Liver (tissue), 9 donors: ENCODE data around the gene JMJD6. TPM values are rescaled to one million over a fixed set of nuclear protein-coding genes. Genes with fewer than 3 reads are reported as not detected.

Experiments used
- DNase-seq: peaks from one replicate; pipeline ENCODE4 v3.0.0-alpha.2; 2017; ENCODE audit warnings: low spot score
- H3K27ac ChIP-seq, 2 donors: one replicate each; pipeline ENCODE4 v1.7.0; 2013; ENCODE audit warnings: inconsistent platforms in 2 of 2, low read length in 2 of 2, control low read depth in 1 of 2, low read depth in 1 of 2, mild to moderate bottlenecking in 1 of 2
- H3K27me3 ChIP-seq, 4 donors: one replicate each; pipeline versions ENCODE4 v1.6.1 to v1.7.0; 2013; ENCODE audit warnings: low read length in 3 of 4, inconsistent platforms in 1 of 4, mild to moderate bottlenecking in 1 of 4, moderate library complexity in 1 of 4; ENCODE audit not compliant: control insufficient read depth in 4 of 4, insufficient read depth in 4 of 4
- H3K36me3 ChIP-seq, 4 donors: one replicate each; pipeline versions ENCODE4 v1.6.1 to v1.7.0; 2013; ENCODE audit warnings: low read length in 3 of 4, mild to moderate bottlenecking in 3 of 4, low read depth in 1 of 4, moderate library complexity in 1 of 4; ENCODE audit not compliant: control insufficient read depth in 4 of 4, insufficient read depth in 3 of 4
- H3K4me1 ChIP-seq, 4 donors: one replicate each; pipeline versions ENCODE4 v1.6.1 to v1.7.0; 2013; ENCODE audit warnings: low read length in 3 of 4, mild to moderate bottlenecking in 3 of 4, moderate library complexity in 1 of 4; ENCODE audit not compliant: control insufficient read depth in 4 of 4, insufficient read depth in 4 of 4
- H3K4me3 ChIP-seq, 3 donors: one replicate each; pipeline versions ENCODE4 v1.6.1 to v1.7.0; 2013; ENCODE audit warnings: low read length in 3 of 3, control low read depth in 1 of 3, low read depth in 1 of 3, mild to moderate bottlenecking in 1 of 3
- H3K9ac ChIP-seq, 2 donors: one replicate each; pipeline ENCODE4 v1.7.0; 2013; ENCODE audit warnings: low read length in 2 of 2, mild to moderate bottlenecking in 2 of 2, moderate library complexity in 2 of 2, control low read depth in 1 of 2, low read depth in 1 of 2
- H3K9me3 ChIP-seq, 4 donors: one replicate each; pipeline versions ENCODE4 v1.6.1 to v1.7.0; 2013; ENCODE audit warnings: low read length in 3 of 4; ENCODE audit not compliant: control insufficient read depth in 4 of 4
- EGR1 ChIP-seq, 2 donors: IDR thresholded peaks; 2 replicates each; pipeline ENCODE4 v1.6.1; 2016 to 2018; ENCODE audit warnings: antibody characterized with exemption in 2 of 2, low read depth in 2 of 2
- FOXA1 ChIP-seq: IDR thresholded peaks from 2 replicates; pipeline ENCODE4 v1.6.1; 2016; ENCODE audit warnings: antibody characterized with exemption
- GABPA ChIP-seq, 2 donors: IDR thresholded peaks in 1 of 2; conservative IDR thresholded peaks in 1 of 2; 2 replicates each; pipeline ENCODE4 v1.6.1; 2016; ENCODE audit warnings: antibody characterized with exemption in 2 of 2, mild to moderate bottlenecking in 1 of 2, moderate library complexity in 1 of 2
- HNF4G ChIP-seq: IDR thresholded peaks from 2 replicates; pipeline ENCODE4 v1.6.1; 2016; ENCODE audit warnings: antibody characterized with exemption
- NR2F2 ChIP-seq: IDR thresholded peaks from 2 replicates; pipeline ENCODE4 v1.6.1; 2016; ENCODE audit warnings: antibody characterized with exemption
- RXRA ChIP-seq, 2 donors: IDR thresholded peaks; 2 replicates each; pipeline ENCODE4 v1.6.1; 2017 to 2018; ENCODE audit warnings: antibody characterized with exemption in 2 of 2, mild to moderate bottlenecking in 1 of 2
- SP1 ChIP-seq: IDR thresholded peaks from 2 replicates; pipeline ENCODE4 v1.6.1; 2018; ENCODE audit warnings: antibody characterized with exemption, mild to moderate bottlenecking
- WGBS: extraction: QIAGEN DNeasy Blood & Tissue Kit; methylation state at CpG from one replicate; pipeline ENCODE4 v1.1.7; 2013; 5-methylcytosine and 5-hydroxymethylcytosine counted together
- polyA plus RNA-seq, 2 donors: library from polyadenylated mRNA; stranded (reverse) in 1 of 2; unstranded in 1 of 2; fragments of 200-250 nt in 1 of 2; fragments of >200 nt in 1 of 2; fragmentation: Nextera tagmentation in 1 of 2; extraction: Ambion mirVana in 1 of 2; gene quantifications; one replicate each; pipeline versions ENCODE4 v1.2.1 to v1.2.3, GENCODE V29; 2013 to 2015
- total RNA-seq, 2 donors: library from RNA; depleted of rRNA; stranded (reverse); fragments of >200 nt; gene quantifications; one replicate each; pipeline ENCODE4 v1.2.3, GENCODE V29; 2014
- TF ChIP-seq, protein P1 (sequence below): IDR thresholded peaks from 2 replicates; pipeline ENCODE4 v1.6.1; 2016; ENCODE audit warnings: antibody characterized with exemption
- TF ChIP-seq, protein P2 (sequence below): IDR thresholded peaks from 2 replicates; pipeline ENCODE4 v1.6.1; 2016; ENCODE audit warnings: antibody characterized with exemption, mild to moderate bottlenecking
- donor health status: healthy.
- donor health status: healthy.
- donor health status: healthy.
- donor health status: healthy.
- donor health status: healthy.

Gene JMJD6
- total and polyA plus RNA-seq, 4 donors = 9.9 to 16.1 (median 11.2) TPM

DNA sequence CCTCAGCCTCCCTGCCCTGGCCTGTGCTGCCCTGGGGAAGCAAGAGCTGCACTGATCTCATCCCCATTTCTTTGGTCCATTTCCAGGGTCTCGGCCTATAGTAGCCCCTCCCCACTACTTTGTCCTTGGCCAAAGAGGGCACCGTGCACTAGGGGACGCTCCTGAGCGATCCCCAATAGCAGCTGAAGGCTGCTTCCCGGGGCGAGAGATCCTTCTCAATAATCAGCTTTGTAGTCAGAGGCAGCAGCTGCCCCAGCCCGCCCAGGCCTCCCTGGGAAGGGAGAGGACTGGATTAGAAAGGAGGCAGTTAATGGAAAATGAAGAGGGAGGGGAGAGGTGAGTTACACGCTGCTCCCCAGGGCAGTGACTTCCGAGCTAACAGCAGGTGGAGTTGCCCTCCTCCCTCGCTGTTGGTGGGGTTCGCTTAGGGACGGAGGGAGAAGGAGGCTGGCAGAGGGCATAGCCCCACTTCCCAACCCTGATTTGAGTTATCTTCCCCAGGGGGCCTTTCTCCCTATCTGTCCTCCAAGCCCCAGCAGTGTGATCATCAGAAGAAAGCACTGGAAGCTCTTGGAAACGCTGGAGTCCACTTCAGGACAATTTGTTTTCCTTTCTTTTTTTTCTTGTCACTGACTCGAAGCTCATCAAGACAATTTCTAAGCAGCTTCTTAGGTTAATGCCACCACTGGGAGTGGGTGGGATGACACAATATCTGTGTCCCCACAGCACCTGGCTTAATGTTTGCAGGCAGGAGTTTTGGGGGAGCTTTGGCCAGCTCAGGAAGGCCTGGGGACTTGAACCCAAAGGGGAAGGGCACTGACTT, 18.2 kb downstream of the JMJD6 start:
- Histone ChIP-seq H3K27ac (no peak overlapping the region), H3K9ac (no peak overlapping the region), H3K27me3 (no peaks in the 10 kb centered on the region), H3K4me3 (no peak overlapping the region), H3K36me3 (peaks cover 0 to 3% (median 0%) of the 10 kb centered on the region in 4 donors), H3K4me1 (peaks cover 0 to 11% (median 8%) of the 10 kb centered on the region in 4 donors), H3K9me3 (no peaks in the 10 kb centered on the region)
- DNase-seq = no peak
- no peak for TF ChIP-seq RXRA (IDR thresholded peaks at IDR 0.05)
- TF ChIP-seq HNF4G = no peak
- no peak for TF ChIP-seq EGR1 (IDR thresholded peaks at IDR 0.05; ENCODE audit: low read depth in 2 of 2)
- TF ChIP-seq SP1 = no peak
- TF ChIP-seq, protein P1, sequence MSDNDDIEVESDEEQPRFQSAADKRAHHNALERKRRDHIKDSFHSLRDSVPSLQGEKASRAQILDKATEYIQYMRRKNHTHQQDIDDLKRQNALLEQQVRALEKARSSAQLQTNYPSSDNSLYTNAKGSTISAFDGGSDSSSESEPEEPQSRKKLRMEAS = no peak
- TF ChIP-seq, protein P2, sequence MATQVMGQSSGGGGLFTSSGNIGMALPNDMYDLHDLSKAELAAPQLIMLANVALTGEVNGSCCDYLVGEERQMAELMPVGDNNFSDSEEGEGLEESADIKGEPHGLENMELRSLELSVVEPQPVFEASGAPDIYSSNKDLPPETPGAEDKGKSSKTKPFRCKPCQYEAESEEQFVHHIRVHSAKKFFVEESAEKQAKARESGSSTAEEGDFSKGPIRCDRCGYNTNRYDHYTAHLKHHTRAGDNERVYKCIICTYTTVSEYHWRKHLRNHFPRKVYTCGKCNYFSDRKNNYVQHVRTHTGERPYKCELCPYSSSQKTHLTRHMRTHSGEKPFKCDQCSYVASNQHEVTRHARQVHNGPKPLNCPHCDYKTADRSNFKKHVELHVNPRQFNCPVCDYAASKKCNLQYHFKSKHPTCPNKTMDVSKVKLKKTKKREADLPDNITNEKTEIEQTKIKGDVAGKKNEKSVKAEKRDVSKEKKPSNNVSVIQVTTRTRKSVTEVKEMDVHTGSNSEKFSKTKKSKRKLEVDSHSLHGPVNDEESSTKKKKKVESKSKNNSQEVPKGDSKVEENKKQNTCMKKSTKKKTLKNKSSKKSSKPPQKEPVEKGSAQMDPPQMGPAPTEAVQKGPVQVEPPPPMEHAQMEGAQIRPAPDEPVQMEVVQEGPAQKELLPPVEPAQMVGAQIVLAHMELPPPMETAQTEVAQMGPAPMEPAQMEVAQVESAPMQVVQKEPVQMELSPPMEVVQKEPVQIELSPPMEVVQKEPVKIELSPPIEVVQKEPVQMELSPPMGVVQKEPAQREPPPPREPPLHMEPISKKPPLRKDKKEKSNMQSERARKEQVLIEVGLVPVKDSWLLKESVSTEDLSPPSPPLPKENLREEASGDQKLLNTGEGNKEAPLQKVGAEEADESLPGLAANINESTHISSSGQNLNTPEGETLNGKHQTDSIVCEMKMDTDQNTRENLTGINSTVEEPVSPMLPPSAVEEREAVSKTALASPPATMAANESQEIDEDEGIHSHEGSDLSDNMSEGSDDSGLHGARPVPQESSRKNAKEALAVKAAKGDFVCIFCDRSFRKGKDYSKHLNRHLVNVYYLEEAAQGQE = no peak
- no peak for TF ChIP-seq FOXA1
- WGBS = 85% methylated on average over 14 of the region's 14 CpGs

DNA sequence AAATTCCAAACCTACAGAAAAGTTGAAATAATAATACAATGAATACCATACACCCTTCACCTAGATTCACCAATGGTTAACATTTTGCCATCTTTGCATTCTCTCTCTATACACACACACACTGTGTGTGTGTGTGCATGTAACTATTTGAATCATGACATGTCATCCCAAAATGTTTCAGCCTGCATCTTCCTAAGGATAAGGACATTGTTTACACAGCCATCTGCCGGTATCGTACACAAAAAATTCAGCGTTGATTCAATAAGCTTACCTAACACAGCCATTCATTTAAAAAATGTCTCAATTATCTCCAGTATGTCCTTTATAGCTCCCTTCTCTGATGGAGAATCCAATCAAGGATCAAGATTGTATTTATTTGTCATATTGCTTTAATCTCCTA, 19.6 kb downstream of the JMJD6 start:
- Histone ChIP-seq H3K27ac (no peak overlapping the region), H3K27me3 (no peaks in the 10 kb centered on the region), H3K4me1 (peaks cover 0 to 11% (median 7%) of the 10 kb centered on the region in 4 donors)

More for the DNA sequence above, 19.6 kb downstream of the JMJD6 start:
- no peak overlapping the region for H3K9ac ChIP-seq
- TF ChIP-seq, protein P2 = no peak
- TF ChIP-seq NR2F2 (no peak), RXRA (IDR thresholded peaks at IDR 0.05) (no peak), GABPA (IDR thresholded peaks at IDR 0.05 in 1 of 2, conservative IDR thresholded peaks at IDR 0.05 in 1 of 2) (no peak)
- WGBS = 89% methylated on average over 3 of the region's 3 CpGs
- no peaks in the 10 kb centered on the region for H3K9me3 ChIP-seq
- H3K4me3 ChIP-seq = no peak overlapping the region
- no peak for DNase-seq
- H3K36me3 ChIP-seq = no peaks in the 10 kb centered on the region
